A673 (cell line): ENCODE results near the gene CCT8. TPM values are rescaled to one million over a fixed set of nuclear protein-coding genes. Genes with fewer than 3 reads are reported as not detected.
A peak's percentile ranks its signal among the peaks of the same experiment; 100 is the strongest.

Experiments
- BruUV-seq: library from RNA; stranded (reverse); fragments of 400-500 nt; replicated peaks from 2 replicates; lab custom pipeline; 2021; lab: Mats Ljungman, UMichigan
- CTCF ChIA-PET: fragments of 300-600 bp; sonication (Branson Sonifier 250); formaldehyde crosslinking; loops from one replicate; lab custom pipeline; 2022; ENCODE audit warnings: antibody characterized with exemption; lab: Charles Lee
- POLR2A ChIA-PET: fragments of 300-600 bp; sonication (Branson Sonifier 250); formaldehyde crosslinking; loops from one replicate; lab custom pipeline; 2022; ENCODE audit warnings: antibody characterized with exemption; ENCODE audit not compliant: low non-redundant PET; lab: Charles Lee
- DNase-seq: peaks from one replicate; pipeline ENCODE4 v3.0.0-alpha.2; 2015; ENCODE audit warnings: low spot score
- H3K27ac ChIP-seq: fragments of 200-600 bp; sonication (generic); 2 replicates; pipeline ENCODE4 v1.5.1; 2016; ENCODE audit warnings: mixed run types, low read depth, mild to moderate bottlenecking, mixed read lengths, antibody characterized with exemption, low read length; ENCODE audit not compliant: poor library complexity, severe bottlenecking
- H3K27me3 ChIP-seq: fragments of 200-600 bp; sonication (generic); replicated peaks from 2 replicates; pipeline ENCODE4 v1.6.1; 2017; ENCODE audit warnings: mixed run types, low read depth, mild to moderate bottlenecking, mixed read lengths, antibody characterized with exemption, low read length; ENCODE audit not compliant: insufficient read depth, poor library complexity
- H3K36me3 ChIP-seq: fragments of 200-600 bp; sonication (generic); 2 replicates; pipeline ENCODE4 v1.6.1; 2016; ENCODE audit warnings: mixed run types, mild to moderate bottlenecking, mixed read lengths, antibody characterized with exemption, low read length; ENCODE audit not compliant: insufficient read depth, poor library complexity, severe bottlenecking
- H3K4me1 ChIP-seq: fragments of 200-600 bp; sonication (generic); 2 replicates; pipeline ENCODE4 v1.6.1; 2017; ENCODE audit warnings: mixed run types, mild to moderate bottlenecking, mixed read lengths, antibody characterized with exemption, low read length; ENCODE audit not compliant: insufficient read depth, poor library complexity, severe bottlenecking
- H3K4me3 ChIP-seq: fragments of 200-600 bp; sonication (generic); 2 replicates; pipeline ENCODE4 v1.5.1; 2016; ENCODE audit warnings: low read depth, mixed run types, mild to moderate bottlenecking, mixed read lengths, low read length; ENCODE audit not compliant: poor library complexity, severe bottlenecking
- H3K9me3 ChIP-seq: fragments of 200-600 bp; sonication (generic); 2 replicates; pipeline ENCODE4 v1.6.1; 2016; ENCODE audit warnings: mixed run types, low read depth, mild to moderate bottlenecking, mixed read lengths, antibody characterized with exemption, low read length; ENCODE audit not compliant: poor library complexity, severe bottlenecking
- EZH2 ChIP-seq: fragments of 200-600 bp; sonication (generic); IDR thresholded peaks from 2 replicates; pipeline ENCODE4 v1.6.1; 2017; ENCODE audit warnings: borderline replicate concordance, low read depth, mild to moderate bottlenecking, mixed read lengths, antibody characterized with exemption, low read length; ENCODE audit not compliant: poor library complexity, severe bottlenecking
- intact Hi-C: fragments of 100-400 bp; cut with micrococcal nuclease; formaldehyde crosslinking; loops from one replicate; pipeline ENCODE4 v1.10.0; 2022; ENCODE audit not compliant: unreplicated experiment
- total RNA-seq: library from RNA; stranded (reverse); gene quantifications from 2 replicates; pipeline ENCODE4 v1.2.3, GENCODE V29; 2021
- TF ChIP-seq, protein P1 (sequence below): fragments of 300-800, 200-600 bp; sonication (generic); conservative IDR thresholded peaks from 2 replicates; pipeline ENCODE4 v1.5.1; 2017; ENCODE audit warnings: low read depth, mild to moderate bottlenecking, antibody characterized with exemption, low read length, moderate library complexity, mixed read lengths

The CCT8 gene
- total RNA-seq, 1 experiment from 2014 or later, result 415 TPM

GRCh38 chr21:29056005-29056404, 17.4 kb downstream of the CCT8 start:
- H3K36me3 ChIP-seq, result peaks cover 84% of the 10 kb centered on the region
- no peak overlapping the region for H3K4me3 ChIP-seq
- no peaks in the 10 kb centered on the region for H3K4me1 ChIP-seq
- no peaks in the 10 kb centered on the region for H3K9me3 ChIP-seq
- BruUV-seq, result no TSS peak
- intact Hi-C loops, result no loop called here
- no peaks in the 10 kb centered on the region for H3K27me3 ChIP-seq
- CTCF ChIA-PET, result no interaction called here
- no peak overlapping the region for H3K27ac ChIP-seq
- TF ChIP-seq EZH2, result no peak
- TF ChIP-seq, protein P1, sequence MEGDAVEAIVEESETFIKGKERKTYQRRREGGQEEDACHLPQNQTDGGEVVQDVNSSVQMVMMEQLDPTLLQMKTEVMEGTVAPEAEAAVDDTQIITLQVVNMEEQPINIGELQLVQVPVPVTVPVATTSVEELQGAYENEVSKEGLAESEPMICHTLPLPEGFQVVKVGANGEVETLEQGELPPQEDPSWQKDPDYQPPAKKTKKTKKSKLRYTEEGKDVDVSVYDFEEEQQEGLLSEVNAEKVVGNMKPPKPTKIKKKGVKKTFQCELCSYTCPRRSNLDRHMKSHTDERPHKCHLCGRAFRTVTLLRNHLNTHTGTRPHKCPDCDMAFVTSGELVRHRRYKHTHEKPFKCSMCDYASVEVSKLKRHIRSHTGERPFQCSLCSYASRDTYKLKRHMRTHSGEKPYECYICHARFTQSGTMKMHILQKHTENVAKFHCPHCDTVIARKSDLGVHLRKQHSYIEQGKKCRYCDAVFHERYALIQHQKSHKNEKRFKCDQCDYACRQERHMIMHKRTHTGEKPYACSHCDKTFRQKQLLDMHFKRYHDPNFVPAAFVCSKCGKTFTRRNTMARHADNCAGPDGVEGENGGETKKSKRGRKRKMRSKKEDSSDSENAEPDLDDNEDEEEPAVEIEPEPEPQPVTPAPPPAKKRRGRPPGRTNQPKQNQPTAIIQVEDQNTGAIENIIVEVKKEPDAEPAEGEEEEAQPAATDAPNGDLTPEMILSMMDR, result no peak
- POLR2A ChIA-PET, result interaction anchor here (0.6 kb wide), 1 partner anchor 12 kb away, joined by 3 read pairs; no protein-coding TSS in a partner anchor
- DNase-seq, result no peak

- intact Hi-C loops, result no loop called here
- no peak overlapping the region for H3K4me3 ChIP-seq
- POLR2A ChIA-PET, result no interaction called here
- CTCF ChIA-PET, result no interaction called here
- no peak overlapping the region for H3K27ac ChIP-seq
- TF ChIP-seq, protein P1, result no peak
- no peak for TF ChIP-seq EZH2
- peaks cover 77% of the 10 kb centered on the region for H3K36me3 ChIP-seq
- H3K27me3 ChIP-seq, result no peaks in the 10 kb centered on the region
- H3K9me3 ChIP-seq, result no peaks in the 10 kb centered on the region
- no peak for DNase-seq
- H3K4me1 ChIP-seq, result no peaks in the 10 kb centered on the region
- BruUV-seq, result no TSS peak
Measured at GRCh38 chr21:29055080-29055479, 18.4 kb downstream of the CCT8 start.

- Histone ChIP-seq H3K4me3 (no peak overlapping the region), H3K27me3 (no peaks in the 10 kb centered on the region), H3K4me1 (no peaks in the 10 kb centered on the region), H3K27ac (peak overlapping the region; percentile 11), H3K36me3 (peaks cover 75% of the 10 kb centered on the region), H3K9me3 (no peaks in the 10 kb centered on the region)
- CTCF ChIA-PET, result no interaction called here
- TF ChIP-seq EZH2, result no peak
- TF ChIP-seq, protein P1, result no peak
- POLR2A ChIA-PET, result no interaction called here
- DNase-seq, result no peak
- TSS peak; percentile 7 for BruUV-seq
- intact Hi-C loops, result no loop called here
Measured at GRCh38 chr21:29053656-29054055, 19.8 kb downstream of the CCT8 start.
